H1 (cell line): ENCODE data around the gene MAGI1. TPM values are rescaled to one million over a fixed set of nuclear protein-coding genes. Genes with fewer than 3 reads are reported as not detected.

Experiments
- CTCF ChIA-PET: fragments of 300-600 bp; sonication (Branson Sonifier 250); formaldehyde crosslinking; loops from one replicate; lab custom pipeline; 2021; ENCODE audit not compliant: partially characterized antibody; lab: Charles Lee
- POLR2A ChIA-PET: fragments of 300-600 bp; sonication (Branson Sonifier 250); formaldehyde crosslinking; loops from one replicate; lab custom pipeline; 2021; ENCODE audit warnings: inconsistent platforms; ENCODE audit not compliant: partially characterized antibody; lab: Charles Lee
- DNase-seq, 2 experiments: peaks; one replicate each; pipeline versions ENCODE4 v3.0.0 to v3.0.0-alpha.2; 2010 to 2022; ENCODE audit warnings: low spot score in 2 of 2, low read depth in 1 of 2, mixed read lengths in 1 of 2
- FAIRE-seq: peaks from 2 replicates; lab custom pipeline; 2011; peaks lifted over from hg19 to GRCh38; lab: Jason Lieb, UNC
- H2AFZ ChIP-seq: 2 replicates; pipeline ENCODE4 v1.8.1; 2012; ENCODE audit warnings: low read length, inconsistent platforms
- H2AK5ac ChIP-seq: 2 replicates; pipeline ENCODE4 v1.6.1; 2013; ENCODE audit warnings: low read depth, low read length
- H2BK120ac ChIP-seq: replicated peaks from 2 replicates; pipeline ENCODE3; 2013; ENCODE audit warnings: low read depth, low read length, inconsistent platforms
- H2BK12ac ChIP-seq: 2 replicates; pipeline ENCODE4 v1.6.1; 2013; ENCODE audit warnings: low read depth, low read length
- H2BK15ac ChIP-seq: 2 replicates; pipeline ENCODE4 v1.6.1; 2013; ENCODE audit warnings: low read length
- H2BK20ac ChIP-seq: 2 replicates; pipeline ENCODE4 v1.6.1; 2013; ENCODE audit warnings: low read length
- H2BK5ac ChIP-seq: 2 replicates; pipeline ENCODE4 v1.6.1; 2013; ENCODE audit warnings: low read depth, low read length
- H3K14ac ChIP-seq: 2 replicates; pipeline ENCODE4 v1.6.1; 2013; ENCODE audit warnings: inconsistent platforms; ENCODE audit not compliant: insufficient read length
- H3K18ac ChIP-seq: 2 replicates; pipeline ENCODE4 v1.6.1; 2013; ENCODE audit warnings: low read length; ENCODE audit errors: extremely low read depth
- H3K23ac ChIP-seq: 2 replicates; pipeline ENCODE4 v1.6.1; 2013; ENCODE audit warnings: inconsistent platforms; ENCODE audit not compliant: insufficient read length
- H3K23me2 ChIP-seq: 2 replicates; pipeline ENCODE4 v1.6.1; 2013; ENCODE audit warnings: low read depth, low read length
- H3K27ac ChIP-seq: 2 replicates; pipeline ENCODE4 v1.6.1; 2011; ENCODE audit warnings: low read depth, low read length, inconsistent platforms
- H3K27me3 ChIP-seq, 4 experiments: replicated peaks in 1 of 4; 1 replicate in 1 of 4; 2 replicates in 3 of 4; pipeline versions ENCODE4 v1.6.1 to v1.8.1; 2011 to 2013; ENCODE audit warnings: low read length in 3 of 4, mild to moderate bottlenecking in 3 of 4, inconsistent platforms in 2 of 4, mixed read lengths in 2 of 4, moderate library complexity in 1 of 4; ENCODE audit not compliant: control insufficient read depth in 3 of 4, insufficient read depth in 3 of 4; ENCODE audit errors: extremely low read depth in 1 of 4
- H3K36me3 ChIP-seq, 4 experiments: 2 replicates each; pipeline versions ENCODE4 v1.6.1 to v1.8.1; 2011 to 2013; ENCODE audit warnings: mild to moderate bottlenecking in 4 of 4, low read length in 3 of 4, moderate library complexity in 2 of 4, control low read depth in 1 of 4, inconsistent platforms in 1 of 4; ENCODE audit not compliant: insufficient read depth in 4 of 4, control insufficient read depth in 2 of 4
- H3K4ac ChIP-seq: replicated peaks from 2 replicates; pipeline ENCODE3; 2013; ENCODE audit warnings: low read length, low read depth, mixed read lengths, inconsistent platforms; ENCODE audit not compliant: insufficient read length
- H3K4me1 ChIP-seq, 4 experiments: replicated peaks in 1 of 4; 1 replicate in 1 of 4; 2 replicates in 3 of 4; pipeline versions ENCODE4 v1.6.1 to v1.8.1; 2011 to 2013; ENCODE audit warnings: low read length in 3 of 4, inconsistent platforms in 2 of 4, mixed read lengths in 1 of 4; ENCODE audit not compliant: insufficient read depth in 4 of 4, control insufficient read depth in 3 of 4
- H3K4me2 ChIP-seq, 2 experiments: 2 replicates each; pipeline versions ENCODE4 v1.6.1 to v1.8.1; 2011 to 2013; ENCODE audit warnings: low read depth in 2 of 2, low read length in 2 of 2, control low read depth in 1 of 2, inconsistent platforms in 1 of 2, mild to moderate bottlenecking in 1 of 2; ENCODE audit not compliant: insufficient read depth in 1 of 2
- H3K4me3 ChIP-seq, 4 experiments: fragments of 200-600, 300-600 bp in 1 of 4; sonication (generic), shearing (Covaris generic), sonication (Bioruptor Twin) in 1 of 4; 2 replicates each; pipeline versions ENCODE4 v1.5.1 to v1.8.1; 2011 to 2016; ENCODE audit warnings: low read length in 4 of 4, low read depth in 3 of 4, control low read depth in 2 of 4, inconsistent platforms in 2 of 4, mild to moderate bottlenecking in 2 of 4, mixed read lengths in 1 of 4, moderate library complexity in 1 of 4; ENCODE audit not compliant: insufficient read depth in 2 of 4; ENCODE audit errors: extremely low read depth in 1 of 4
- H3K56ac ChIP-seq: replicated peaks from 2 replicates; pipeline ENCODE3; 2013; ENCODE audit warnings: low read depth, mild to moderate bottlenecking, mixed read lengths, low read length, inconsistent platforms; ENCODE audit not compliant: insufficient read length
- H3K79me1 ChIP-seq: 2 replicates; pipeline ENCODE4 v1.6.1; 2013; ENCODE audit warnings: low read depth, low read length, control low read depth
- H3K79me2 ChIP-seq, 2 experiments: 2 replicates each; pipeline versions ENCODE4 v1.6.1 to v1.8.1; 2012 to 2013; ENCODE audit warnings: low read length in 2 of 2, mild to moderate bottlenecking in 2 of 2, inconsistent platforms in 1 of 2; ENCODE audit not compliant: insufficient read depth in 2 of 2, control insufficient read depth in 1 of 2
- H3K9ac ChIP-seq, 4 experiments: replicated peaks in 1 of 4; 1 replicate in 1 of 4; 2 replicates in 3 of 4; pipeline versions ENCODE4 v1.6.1 to v1.8.1; 2011 to 2013; ENCODE audit warnings: low read depth in 3 of 4, low read length in 3 of 4, control low read depth in 2 of 4, mild to moderate bottlenecking in 2 of 4, moderate library complexity in 2 of 4, inconsistent platforms in 1 of 4; ENCODE audit errors: extremely low read depth in 1 of 4
- H3K9me3 ChIP-seq, 2 experiments: 2 replicates each; pipeline versions ENCODE4 v1.6.1 to v1.8.1; 2012 to 2013; ENCODE audit warnings: mild to moderate bottlenecking in 2 of 2, moderate library complexity in 2 of 2, control low read depth in 1 of 2, inconsistent platforms in 1 of 2, low read depth in 1 of 2, low read length in 1 of 2, mixed read lengths in 1 of 2; ENCODE audit not compliant: insufficient read depth in 2 of 2
- H4K20me1 ChIP-seq, 2 experiments: replicated peaks in 1 of 2; 2 replicates each; pipeline versions ENCODE3 to v1.8.1; 2011 to 2013; ENCODE audit warnings: inconsistent platforms in 2 of 2, low read length in 2 of 2, mild to moderate bottlenecking in 1 of 2; ENCODE audit not compliant: insufficient read depth in 2 of 2, control insufficient read depth in 1 of 2
- H4K5ac ChIP-seq: 2 replicates; pipeline ENCODE4 v1.6.1; 2013; ENCODE audit warnings: low read length, low read depth, mixed read lengths, inconsistent platforms; ENCODE audit not compliant: insufficient read length
- H4K8ac ChIP-seq: 2 replicates; pipeline ENCODE4 v1.8.0; 2013; ENCODE audit warnings: mild to moderate bottlenecking, moderate library complexity, low read length, inconsistent platforms; ENCODE audit not compliant: insufficient read depth; ENCODE audit errors: extremely low read depth
- H4K91ac ChIP-seq: replicated peaks from 2 replicates; pipeline ENCODE3; 2013; ENCODE audit warnings: low read length, mixed read lengths, inconsistent platforms; ENCODE audit not compliant: insufficient read length
- SIRT6 ChIP-seq: IDR thresholded peaks from one replicate; pipeline ENCODE4 v1.7.1; 2012; ENCODE audit warnings: low read length, inconsistent platforms
- SIX5 ChIP-seq: IDR thresholded peaks from 2 replicates; pipeline ENCODE4 v1.6.1; 2011; ENCODE audit warnings: mild to moderate bottlenecking, low read depth, low read length
- TCF12 ChIP-seq: IDR thresholded peaks from 2 replicates; pipeline ENCODE4 v1.6.1; 2011; ENCODE audit warnings: low read depth, mild to moderate bottlenecking, low read length
- WGBS, 2 experiments: shearing (Covaris generic) in 1 of 2; methylation state at CpG; one replicate each; pipeline versions ENCODE4 v1.1.6 to v1.1.7; 2013 to 2015; ENCODE audit warnings: low lambda C conversion rate in 2 of 2, mixed read lengths in 2 of 2, inconsistent platforms in 1 of 2, low coverage in 1 of 2, missing lambda C conversion rate in 1 of 2; ENCODE audit not compliant: insufficient replicate concordance in 2 of 2, insufficient coverage in 1 of 2, insufficient read length in 1 of 2; ENCODE audit errors: extremely low coverage in 1 of 2, missing lambda C conversion rate in 1 of 2; 5-methylcytosine and 5-hydroxymethylcytosine counted together
- polyA plus RNA-seq, 7 experiments: library from polyadenylated mRNA; depleted of rRNA in 3 of 7; stranded (reverse) in 5 of 7; unstranded in 2 of 7; fragments of >200 nt in 5 of 7; fragments of 200-250 nt in 2 of 7; gene quantifications; 1 replicate in 5 of 7; 2 replicates in 1 of 7; 4 replicates in 1 of 7; pipeline versions ENCODE4 v1.2.1 to v1.2.3, GENCODE V29; 2011 to 2013; ENCODE audit warnings: missing spikeins in 2 of 7, mixed read lengths in 2 of 7
- total RNA-seq: library from RNA; stranded (reverse); fragmentation: NEBNext Ultra II Directional; extraction: Animal tissue kit (Norgen Biotek cat#: 25700); gene quantifications from 2 replicates; pipeline ENCODE4 v1.2.1, GENCODE V29; 2021

The MAGI1 gene
- total and polyA plus RNA-seq, 2 of the 8 experiments (the other 6 are each of a cell fraction or from before 2014, with no cell fraction given): 19.8 to 78.0 TPM

GRCh38 chr3:65734382-65734781, 304.3 kb downstream of the MAGI1 start:
- H3K27ac ChIP-seq: no peak overlapping the region
- no peak overlapping the region for H2AFZ ChIP-seq
- H3K4me3 ChIP-seq: no peak overlapping the region
- H2BK5ac ChIP-seq: no peak overlapping the region
- no peaks in the 10 kb centered on the region for H4K20me1 ChIP-seq
- H3K4me2 ChIP-seq: no peak overlapping the region
- H3K23me2 ChIP-seq: no peaks in the 10 kb centered on the region; the same call in 1 of the 2 replicates
- H2AK5ac ChIP-seq: no peak overlapping the region
- H3K18ac ChIP-seq: no peak overlapping the region
- no peak overlapping the region for H4K5ac ChIP-seq
- no peak overlapping the region for H4K91ac ChIP-seq
- H3K4ac ChIP-seq: no peak overlapping the region
- CTCF ChIA-PET: interaction anchor here (0.9 to 1.4 kb wide), 2 partner anchors 13 to 295 kb away, joined by 3 read pairs; no protein-coding TSS in a partner anchor
- H3K9me3 ChIP-seq: no peaks in the 10 kb centered on the region
- peaks cover 0 to 13% (median 2%) of the 10 kb centered on the region in 4 experiments; a peak in 3 of 7 replicates for H3K4me1 ChIP-seq
- no peak for TF ChIP-seq SIRT6
- TF ChIP-seq TCF12: no peak
- no peak for TF ChIP-seq SIX5
- H2BK15ac ChIP-seq: no peak overlapping the region
- FAIRE-seq (no peak), DNase-seq (no peak)
- H3K36me3 ChIP-seq: no peaks in the 10 kb centered on the region
- WGBS, 2 experiments: 76% methylated on average over 2 of the region's 3 CpGs; no CpG with 5 or more reads in 1 of the 2 experiments
- no peak overlapping the region for H3K9ac ChIP-seq
- no peak overlapping the region for H2BK120ac ChIP-seq
- H3K27me3 ChIP-seq: no peaks in the 10 kb centered on the region
- H3K23ac ChIP-seq: no peak overlapping the region
- H3K79me1 ChIP-seq: no peaks in the 10 kb centered on the region
- POLR2A ChIA-PET: no interaction called here
- H3K56ac ChIP-seq: peak overlapping the region; percentile 21
- no peak overlapping the region for H4K8ac ChIP-seq
- H3K14ac ChIP-seq: no peak overlapping the region
- H3K79me2 ChIP-seq: peaks cover 0 to 14% of the 10 kb centered on the region in 2 experiments; a peak in 2 of 4 replicates
- H2BK12ac ChIP-seq: no peak overlapping the region
- no peak overlapping the region for H2BK20ac ChIP-seq
